GM19372 (cell line): Measurements from ENCODE around the gene TTC32.

ENCODE experiments used
- ATAC-seq: cut with Tn5 transposase; IDR thresholded peaks from one replicate; pipeline ENCODE4 v1.9.1; 2021; ENCODE audit warnings: mild to moderate bottlenecking, low read depth, moderate library complexity; ENCODE audit not compliant: unreplicated experiment

Gene TTC32

DNA sequence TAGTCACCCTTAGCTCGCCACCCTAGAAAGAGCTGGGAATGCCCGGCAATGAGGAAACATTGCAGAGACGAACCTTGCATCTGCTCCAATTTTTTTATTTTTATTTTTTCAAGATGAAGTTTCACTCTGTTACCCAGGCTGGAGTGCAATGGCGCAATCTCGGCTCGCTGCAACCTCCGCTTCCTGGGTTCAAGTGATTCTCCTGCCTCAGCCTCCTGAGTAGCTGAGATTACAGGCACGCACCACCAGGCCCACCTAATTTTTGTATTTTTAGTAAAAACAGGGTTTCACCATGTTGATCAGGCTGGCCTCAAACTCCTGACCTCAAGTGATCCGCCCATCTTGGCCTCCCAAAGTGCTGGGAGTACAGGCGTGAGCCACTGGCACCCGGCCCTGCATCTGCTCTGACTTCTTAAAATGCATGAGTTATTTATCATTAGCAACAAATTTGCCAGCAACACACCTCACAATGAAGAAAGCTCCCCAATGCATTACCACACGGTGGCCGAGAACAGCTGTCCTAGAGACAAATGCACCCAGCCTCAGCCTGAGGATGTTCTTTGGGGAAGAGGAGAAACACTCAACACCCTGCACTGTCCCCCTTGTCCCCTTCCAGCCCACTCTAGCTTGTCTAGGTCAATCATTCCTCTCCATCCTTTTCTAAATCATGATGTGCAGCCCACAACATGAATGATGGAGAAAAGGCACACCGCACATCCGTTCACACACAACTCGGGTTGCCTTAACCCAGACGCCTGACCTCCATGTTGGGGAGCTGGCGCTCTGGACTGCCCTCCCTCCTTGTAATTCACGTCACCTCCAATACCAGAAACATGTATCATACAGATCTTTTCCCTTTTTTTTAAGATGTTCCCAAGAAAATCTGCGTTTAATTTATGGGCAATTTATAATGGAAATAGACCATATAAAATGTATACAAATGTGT is 46.9 kb downstream of the TTC32 start:
- no peak for ATAC-seq

DNA sequence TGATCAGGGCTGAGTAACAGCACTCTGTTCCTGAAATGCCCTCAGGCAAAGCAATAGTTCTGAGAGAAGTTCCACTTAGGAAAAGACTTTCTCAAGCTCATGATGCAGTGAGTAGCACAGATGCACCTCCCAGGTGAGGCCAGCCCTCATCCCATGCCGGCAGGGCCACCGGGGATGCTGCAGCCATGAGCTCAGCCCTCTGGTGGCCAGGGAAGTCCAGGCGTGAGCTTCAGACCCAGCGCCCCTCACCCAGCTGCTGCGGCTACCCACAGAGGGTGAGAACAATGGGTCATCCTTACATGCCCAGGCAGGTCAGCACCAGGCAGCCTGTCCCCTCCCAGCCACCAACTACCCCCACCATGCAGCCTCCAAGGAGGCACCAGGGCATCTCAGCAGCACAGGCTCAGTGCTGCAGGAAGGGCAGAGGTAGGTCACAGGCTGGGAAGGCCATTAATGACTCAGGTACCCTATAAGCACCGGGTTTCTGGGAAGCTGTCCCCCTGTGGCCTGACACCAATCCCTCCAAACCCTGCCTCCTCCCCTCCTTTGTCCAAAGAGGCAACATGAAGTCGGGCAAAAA is 50.6 kb downstream of the TTC32 start:
- no peak for ATAC-seq

DNA sequence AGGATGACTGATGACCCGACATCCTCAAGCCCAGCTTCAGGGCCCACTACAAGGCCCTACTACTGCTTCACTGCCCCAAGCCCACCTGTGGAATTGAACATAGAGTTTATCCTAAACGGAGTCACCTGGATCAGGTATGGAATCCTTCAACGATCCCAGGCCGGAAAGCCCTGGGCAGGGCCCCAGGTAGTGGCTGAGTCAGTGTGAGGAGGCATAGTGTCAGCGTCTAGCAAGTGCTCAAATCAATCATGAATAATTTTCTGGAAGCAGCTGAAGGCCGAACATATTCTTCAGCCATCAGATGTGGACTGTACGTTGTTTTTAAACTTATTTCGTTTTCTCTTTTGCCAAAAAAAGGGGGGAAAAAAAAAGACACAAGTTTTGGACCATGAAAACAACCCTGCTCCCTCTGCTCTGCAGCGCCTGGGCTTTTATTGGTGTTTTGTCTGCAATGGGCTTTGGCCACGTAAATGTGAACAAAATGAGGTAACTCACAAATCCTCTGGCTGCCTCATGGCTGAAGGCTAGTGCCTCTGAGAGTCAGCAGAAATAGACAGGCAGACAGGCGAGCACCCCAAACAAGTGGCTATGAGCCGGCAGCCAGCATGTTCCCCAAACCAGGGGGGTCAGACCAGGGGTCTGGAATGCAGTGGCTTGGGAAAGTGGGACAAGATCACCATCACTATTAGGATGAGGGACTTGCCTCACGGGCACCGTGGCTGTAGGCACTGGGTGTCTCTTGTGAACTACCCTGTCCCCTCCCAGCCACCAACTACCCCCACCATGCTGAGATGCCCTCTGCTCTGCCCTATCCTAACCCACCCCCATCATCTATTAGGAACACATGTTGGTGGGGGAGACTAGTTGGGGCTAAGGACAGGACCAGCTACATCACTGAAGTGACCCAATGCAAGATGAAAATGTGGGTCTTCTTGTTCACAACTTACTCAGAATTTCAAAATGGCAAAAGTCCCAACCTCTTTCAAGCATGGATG is 51.4 kb downstream of the TTC32 start:
- ATAC-seq: no peak

DNA sequence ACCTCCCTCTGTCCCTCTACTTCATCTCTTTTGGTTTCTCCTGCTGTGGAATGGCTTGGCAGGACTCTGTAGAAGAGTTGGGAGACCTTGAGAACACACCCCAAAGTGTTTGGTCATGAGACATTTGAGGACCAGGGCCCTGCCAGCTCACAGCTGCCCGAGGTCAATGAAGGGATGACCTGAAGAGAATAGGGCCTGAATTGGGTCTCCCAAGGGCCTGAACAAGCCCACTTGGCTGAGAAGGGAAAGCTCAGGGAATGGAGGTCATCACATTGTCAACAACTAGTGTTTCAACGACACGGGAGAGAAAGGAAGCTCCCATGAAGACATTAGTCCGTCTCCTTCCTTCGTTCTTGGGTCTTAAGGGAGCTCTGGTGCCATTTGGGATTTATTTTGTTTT is 52.8 kb downstream of the TTC32 start:
- ATAC-seq: no peak

DNA sequence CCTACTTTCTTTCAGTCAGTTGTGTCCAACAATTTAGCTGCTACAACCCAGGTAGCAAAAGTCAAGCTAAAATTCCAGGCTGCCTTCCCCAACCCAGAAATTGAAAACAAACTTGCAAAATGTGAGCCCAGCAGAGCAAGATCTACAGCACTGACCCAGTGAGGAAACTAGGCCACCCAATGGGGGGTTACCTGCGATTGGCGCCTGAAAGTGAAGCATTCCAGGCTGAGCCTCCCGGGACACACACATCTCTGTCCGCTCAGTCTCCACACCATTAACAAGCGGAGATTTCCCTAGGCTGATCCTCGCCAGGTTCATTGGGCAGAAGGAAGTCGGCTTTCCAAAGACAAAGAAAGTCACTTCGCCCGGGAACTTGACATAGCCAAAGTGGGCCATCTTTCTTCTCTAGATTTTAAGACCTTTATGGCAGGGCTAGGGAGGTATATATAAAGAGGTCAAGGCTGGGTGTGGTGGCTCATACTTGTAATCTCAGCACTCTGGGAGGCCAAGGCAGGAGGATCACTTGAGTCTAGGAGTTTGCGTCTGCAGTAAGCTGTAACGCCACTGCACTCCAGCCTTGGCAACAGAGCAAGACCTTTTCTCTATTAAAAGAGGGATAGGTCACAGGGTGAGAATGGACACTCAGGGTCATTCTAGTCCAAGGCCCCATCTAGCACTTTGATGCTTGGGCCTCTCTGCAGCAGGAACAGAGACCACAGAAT is 53.6 kb downstream of the TTC32 start:
- no peak for ATAC-seq

DNA sequence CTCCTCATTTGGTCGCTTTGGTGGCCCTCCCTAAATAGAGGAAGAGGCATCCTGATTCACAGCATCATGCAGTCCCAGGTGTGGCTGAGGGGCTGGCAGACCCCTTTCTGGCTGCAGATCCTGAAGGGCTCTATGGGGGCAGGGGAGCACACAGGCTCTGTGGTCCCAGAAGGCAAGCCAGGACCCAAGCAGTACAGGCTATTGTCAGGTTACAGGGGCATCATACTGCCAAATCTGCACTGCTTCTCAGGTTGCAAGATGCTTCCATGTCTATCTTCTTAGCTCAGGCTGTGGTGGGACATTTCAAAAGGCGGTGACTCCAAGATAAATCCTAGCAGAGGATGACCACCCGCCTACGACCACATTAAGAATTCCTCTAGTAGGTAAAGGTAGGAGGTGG is 54.3 kb downstream of the TTC32 start:
- ATAC-seq: no peak
